Activated CD4-positive, alpha-beta memory T cell treated with anti-CD3 and anti-CD28 coated beads for 36 hours (primary cell): Measurements from ENCODE around the gene TRIM71. TPM values are rescaled to one million over a fixed set of nuclear protein-coding genes. Genes with fewer than 3 reads are reported as not detected.

Experiments
- CTCF ChIA-PET: fragments of 350-600 bp; sonication (Branson Sonifier 250); formaldehyde crosslinking; loops from one replicate; lab custom pipeline; 2021; ENCODE audit warnings: antibody characterized with exemption, inconsistent platforms; lab: Charles Lee
- POLR2A ChIA-PET: fragments of 350-600 bp; sonication (Branson Sonifier 250); formaldehyde crosslinking; loops from one replicate; lab custom pipeline; 2021; ENCODE audit warnings: antibody characterized with exemption; lab: Charles Lee
- DNase-seq: peaks from one replicate; pipeline ENCODE4 v3.0.0-alpha.2; 2020
- H3K27ac Mint-ChIP-seq: one replicate; pipeline ENCODE4 v1.8.0; 2021; ENCODE audit warnings: mixed read lengths
- H3K27me3 Mint-ChIP-seq: one replicate; pipeline ENCODE4 v1.8.0; 2021; ENCODE audit warnings: mixed read lengths
- H3K36me3 Mint-ChIP-seq: one replicate; pipeline ENCODE4 v1.8.0; 2021; ENCODE audit warnings: mixed read lengths
- H3K4me1 Mint-ChIP-seq: one replicate; pipeline ENCODE4 v1.8.0; 2021; ENCODE audit warnings: low read depth, mixed read lengths
- H3K4me3 Mint-ChIP-seq: one replicate; pipeline ENCODE4 v1.8.0; 2021; ENCODE audit warnings: mild to moderate bottlenecking, mixed read lengths
- H3K9me3 Mint-ChIP-seq: one replicate; pipeline ENCODE4 v1.8.0; 2021; ENCODE audit warnings: mixed read lengths
- intact Hi-C: fragments of 100-400 bp; cut with micrococcal nuclease; formaldehyde crosslinking; loops from one replicate; pipeline ENCODE4 v1.15.1; 2023
- total RNA-seq, 2 experiments: library from RNA; stranded (reverse); gene quantifications; one replicate each; pipeline ENCODE4 v1.2.3, GENCODE V29; 2021

The TRIM71 gene
- total RNA-seq, 2 experiments from 2014 or later: 0.02 TPM

DNA sequence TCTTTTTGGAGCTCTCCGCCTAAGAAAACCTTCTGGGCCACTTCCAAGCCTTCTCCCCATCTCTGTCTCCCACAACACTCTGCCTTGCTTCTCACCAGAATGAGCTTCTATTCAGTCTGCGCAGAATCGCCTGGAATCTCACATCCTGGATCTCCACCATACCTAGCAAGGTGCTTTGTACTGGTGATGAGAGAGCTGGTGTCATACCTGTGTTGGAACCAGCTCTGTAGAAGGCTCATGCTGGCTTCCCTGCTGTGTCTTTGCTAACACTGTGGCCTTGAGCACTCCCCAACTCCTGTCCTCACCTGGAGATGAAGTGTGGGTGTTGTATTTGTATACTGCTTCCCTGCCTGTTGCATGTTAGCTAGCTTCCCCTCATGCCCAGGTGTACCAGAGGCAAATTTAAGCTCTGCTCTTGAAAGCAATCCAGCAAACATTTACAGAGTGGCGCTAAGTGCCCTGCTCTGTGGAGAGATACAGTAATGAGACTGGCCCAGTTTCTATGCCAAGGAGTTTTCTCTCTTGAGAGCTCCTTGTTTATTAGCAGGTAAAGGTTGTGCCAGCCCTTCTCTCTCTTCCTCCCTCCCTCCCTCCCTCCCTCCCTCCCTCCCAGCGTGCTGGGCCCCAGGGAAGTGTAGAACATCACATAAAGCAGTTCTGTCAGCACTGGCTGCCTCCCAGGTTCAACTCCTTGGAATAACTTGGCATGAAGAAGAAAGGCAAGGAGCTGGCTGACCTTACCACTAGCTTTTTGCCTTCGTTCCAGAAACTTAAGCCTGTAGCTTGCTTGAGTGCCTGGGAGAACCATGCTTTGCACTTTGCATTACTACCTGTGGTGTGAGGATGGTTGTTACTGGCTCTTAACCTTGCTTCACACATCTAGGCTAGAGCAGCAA is 54.9 kb downstream of the TRIM71 start:
- peaks cover 4% of the 10 kb centered on the region for H3K4me1 Mint-ChIP-seq
- no peak overlapping the region for H3K4me3 Mint-ChIP-seq
- ChIA-PET CTCF (interaction anchor here (0.6 to 1.5 kb wide), 2 partner anchors 11 to 69 kb away, joined by 3 to 4 read pairs; no protein-coding TSS in a partner anchor), POLR2A (no interaction called here)
- no peaks in the 10 kb centered on the region for H3K9me3 Mint-ChIP-seq
- DNase-seq: no peak
- no peak overlapping the region for H3K27ac Mint-ChIP-seq
- peaks cover 14% of the 10 kb centered on the region for H3K27me3 Mint-ChIP-seq
- no peaks in the 10 kb centered on the region for H3K36me3 Mint-ChIP-seq
- intact Hi-C loops: no loop called here

DNA sequence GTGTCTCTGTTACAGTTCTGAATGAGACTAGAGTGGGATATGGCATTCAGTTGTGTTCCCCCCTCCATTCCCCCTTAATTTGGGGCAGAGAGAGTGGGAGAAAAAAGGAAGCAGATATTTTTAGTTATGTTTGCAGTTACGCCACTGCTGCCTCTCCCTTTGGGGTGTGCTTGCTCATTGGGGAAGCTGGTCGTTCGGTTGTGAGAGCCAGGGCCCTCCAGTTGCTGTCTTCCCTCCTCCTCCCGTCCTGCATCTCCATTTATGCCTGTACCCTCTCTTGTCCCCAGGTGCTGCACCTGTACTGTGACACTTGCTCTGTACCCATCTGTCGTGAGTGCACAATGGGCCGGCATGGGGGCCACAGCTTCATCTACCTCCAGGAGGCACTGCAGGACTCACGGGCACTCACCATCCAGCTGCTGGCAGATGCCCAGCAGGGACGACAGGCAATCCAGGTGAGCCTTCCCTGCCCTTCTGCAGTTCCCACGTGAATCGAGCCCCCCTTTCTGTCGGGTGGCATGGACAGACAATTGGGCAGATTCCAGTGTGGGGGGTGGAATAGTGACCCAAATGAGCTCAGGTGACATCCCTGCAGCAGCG is 55.8 kb downstream of the TRIM71 start:
- intact Hi-C loops: no loop called here
- no peaks in the 10 kb centered on the region for H3K36me3 Mint-ChIP-seq
- peaks cover 4% of the 10 kb centered on the region for H3K4me1 Mint-ChIP-seq
- ChIA-PET POLR2A (no interaction called here), CTCF (no interaction called here)
- H3K4me3 Mint-ChIP-seq: no peak overlapping the region
- no peak overlapping the region for H3K27ac Mint-ChIP-seq
- H3K9me3 Mint-ChIP-seq: no peaks in the 10 kb centered on the region
- no peak for DNase-seq
- peaks cover 18% of the 10 kb centered on the region for H3K27me3 Mint-ChIP-seq

- Mint-ChIP-seq H3K9me3 (no peaks in the 10 kb centered on the region), H3K4me1 (peaks cover 4% of the 10 kb centered on the region), H3K27me3 (peaks cover 27% of the 10 kb centered on the region), H3K36me3 (no peaks in the 10 kb centered on the region), H3K27ac (no peak overlapping the region), H3K4me3 (no peak overlapping the region)
- ChIA-PET POLR2A (no interaction called here), CTCF (no interaction called here)
- DNase-seq: no peak
- intact Hi-C loops: no loop called here
These were observed 59.1 kb downstream of the TRIM71 start for GRCh38 chr3:32876920-32877319.

GRCh38 chr3:32877598-32877997 is 59.8 kb downstream of the TRIM71 start:
- Mint-ChIP-seq H3K4me1 (peaks cover 5% of the 10 kb centered on the region), H3K27ac (no peak overlapping the region), H3K36me3 (no peaks in the 10 kb centered on the region), H3K9me3 (no peaks in the 10 kb centered on the region), H3K4me3 (no peak overlapping the region), H3K27me3 (peaks cover 25% of the 10 kb centered on the region)
- intact Hi-C loops: no loop called here
- ChIA-PET POLR2A (no interaction called here), CTCF (interaction anchor here (0.8 kb wide), 1 partner anchor 96 kb away, joined by 3 read pairs; no protein-coding TSS in a partner anchor)
- no peak for DNase-seq

GRCh38 chr3:32880225-32880624 is 62.4 kb downstream of the TRIM71 start:
- intact Hi-C loops: loop anchor here (5.0 kb wide), 1 partner anchor 63 kb away; the partner anchor contains the start of gene TRIM71

DNA sequence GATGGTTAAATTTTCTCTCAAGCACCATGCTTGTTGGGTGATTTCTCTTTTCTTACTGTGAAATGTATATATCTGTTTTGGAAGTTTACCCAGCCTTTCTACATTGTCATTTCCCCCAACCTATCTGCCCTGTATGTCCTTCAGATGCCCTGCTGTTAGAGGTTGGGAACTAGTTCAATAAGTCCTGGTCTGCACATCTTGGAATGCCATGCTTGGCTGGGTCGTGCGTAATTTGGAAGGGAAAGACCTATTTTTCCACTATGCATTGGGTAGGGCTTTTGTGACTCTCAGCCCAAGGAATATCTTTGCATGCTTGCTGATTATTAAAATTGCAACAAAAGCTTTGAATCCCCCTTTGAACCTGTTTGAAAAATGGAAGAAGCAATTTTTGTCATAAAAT is 63.8 kb downstream of the TRIM71 start:
- H3K9me3 Mint-ChIP-seq: no peaks in the 10 kb centered on the region
- no peak overlapping the region for H3K27ac Mint-ChIP-seq
- no peak for DNase-seq
- H3K4me1 Mint-ChIP-seq: peaks cover 11% of the 10 kb centered on the region
- H3K27me3 Mint-ChIP-seq: peaks cover 27% of the 10 kb centered on the region
- CTCF ChIA-PET: interaction anchor here (1.4 kb wide), 1 partner anchor 21 kb away, joined by 5 read pairs; no protein-coding TSS in a partner anchor
- POLR2A ChIA-PET: no interaction called here
- no peaks in the 10 kb centered on the region for H3K36me3 Mint-ChIP-seq
- intact Hi-C loops: loop anchor here (5.0 kb wide), 1 partner anchor 64 kb away; the partner anchor contains the start of gene TRIM71
- no peak overlapping the region for H3K4me3 Mint-ChIP-seq

More at GRCh38 chr3:32880225-32880624, 62.4 kb downstream of the TRIM71 start:
- no peak overlapping the region for H3K27ac Mint-ChIP-seq
- no peaks in the 10 kb centered on the region for H3K9me3 Mint-ChIP-seq
- H3K4me3 Mint-ChIP-seq: no peak overlapping the region
- peaks cover 15% of the 10 kb centered on the region for H3K4me1 Mint-ChIP-seq
- no peaks in the 10 kb centered on the region for H3K36me3 Mint-ChIP-seq
- POLR2A ChIA-PET: no interaction called here
- H3K27me3 Mint-ChIP-seq: peaks cover 30% of the 10 kb centered on the region
- DNase-seq: no peak
- CTCF ChIA-PET: no interaction called here

DNA sequence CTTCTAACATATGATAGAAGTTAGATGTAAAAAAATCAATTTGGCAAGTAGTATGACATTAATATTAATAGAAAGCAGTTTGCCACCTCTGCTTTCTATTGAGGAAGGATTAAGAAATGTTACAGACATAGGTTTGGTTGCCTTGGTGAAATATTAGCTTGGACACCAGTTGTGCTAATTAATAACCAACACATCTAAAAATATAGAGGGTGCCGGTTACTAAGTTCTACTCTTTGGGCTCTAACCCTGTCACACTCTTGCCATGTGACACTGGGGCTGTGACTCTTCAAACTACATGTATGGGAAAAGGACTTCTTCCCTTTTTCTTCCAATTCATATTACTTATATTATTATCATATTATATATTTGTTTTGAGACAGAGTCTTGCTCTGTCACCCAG is 64.4 kb downstream of the TRIM71 start:
- Mint-ChIP-seq H3K4me1 (peaks cover 11% of the 10 kb centered on the region), H3K27ac (no peak overlapping the region), H3K4me3 (no peak overlapping the region), H3K27me3 (peaks cover 26% of the 10 kb centered on the region), H3K9me3 (no peaks in the 10 kb centered on the region), H3K36me3 (no peaks in the 10 kb centered on the region)
- POLR2A ChIA-PET: no interaction called here
- no peak for DNase-seq
- intact Hi-C loops: loop anchor here (5.0 kb wide), 1 partner anchor 65 kb away; the partner anchor contains the start of gene TRIM71
- CTCF ChIA-PET: interaction anchor here (1.4 kb wide), 1 partner anchor 21 kb away, joined by 5 read pairs; no protein-coding TSS in a partner anchor

- peaks cover 11% of the 10 kb centered on the region for H3K4me1 Mint-ChIP-seq
- DNase-seq: peak; percentile 39
- no peak overlapping the region for H3K4me3 Mint-ChIP-seq
- intact Hi-C loops: loop anchor here (5.0 kb wide), 1 partner anchor 65 kb away; the partner anchor contains the start of gene TRIM71
- peaks cover 23% of the 10 kb centered on the region for H3K27me3 Mint-ChIP-seq
- POLR2A ChIA-PET: no interaction called here
- no peaks in the 10 kb centered on the region for H3K9me3 Mint-ChIP-seq
- no peak overlapping the region for H3K27ac Mint-ChIP-seq
- CTCF ChIA-PET: interaction anchor here (1.4 kb wide), 1 partner anchor 20 kb away, joined by 5 read pairs; no protein-coding TSS in a partner anchor
- H3K36me3 Mint-ChIP-seq: no peaks in the 10 kb centered on the region
These were observed 64.8 kb downstream of the TRIM71 start for GRCh38 chr3:32882603-32883025.

DNA sequence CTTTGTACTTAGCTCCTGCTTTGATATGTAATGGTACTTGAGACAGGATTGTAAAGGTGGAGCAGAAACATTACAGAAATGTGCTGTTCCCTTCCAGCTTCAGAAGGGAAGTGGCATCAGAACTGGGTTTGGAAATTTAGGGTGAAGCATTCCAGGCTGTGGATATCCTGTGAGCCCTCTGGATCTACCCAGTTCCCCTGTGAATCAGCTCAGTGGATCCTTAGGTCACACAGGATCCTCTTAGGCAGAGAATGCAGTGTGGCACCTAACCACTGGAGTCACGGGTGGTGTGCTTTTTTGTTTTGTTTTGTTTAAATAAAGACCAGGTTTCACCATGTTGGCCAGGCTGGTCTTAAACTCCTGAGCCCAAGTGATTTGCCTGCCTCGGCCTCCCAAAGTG is 66.0 kb downstream of the TRIM71 start:
- intact Hi-C loops: loop anchor here (5.0 kb wide), 1 partner anchor 67 kb away; the partner anchor contains the start of gene TRIM71
- no peaks in the 10 kb centered on the region for H3K9me3 Mint-ChIP-seq
- H3K4me3 Mint-ChIP-seq: no peak overlapping the region
- ChIA-PET CTCF (interaction anchor here (1.4 to 1.8 kb wide), 2 partner anchors 9 to 11 kb away, joined by 3 to 4 read pairs; no protein-coding TSS in a partner anchor), POLR2A (no interaction called here)
- peaks cover 19% of the 10 kb centered on the region for H3K27me3 Mint-ChIP-seq
- no peaks in the 10 kb centered on the region for H3K36me3 Mint-ChIP-seq
- no peak overlapping the region for H3K27ac Mint-ChIP-seq
- no peak for DNase-seq
- H3K4me1 Mint-ChIP-seq: peaks cover 11% of the 10 kb centered on the region

DNA sequence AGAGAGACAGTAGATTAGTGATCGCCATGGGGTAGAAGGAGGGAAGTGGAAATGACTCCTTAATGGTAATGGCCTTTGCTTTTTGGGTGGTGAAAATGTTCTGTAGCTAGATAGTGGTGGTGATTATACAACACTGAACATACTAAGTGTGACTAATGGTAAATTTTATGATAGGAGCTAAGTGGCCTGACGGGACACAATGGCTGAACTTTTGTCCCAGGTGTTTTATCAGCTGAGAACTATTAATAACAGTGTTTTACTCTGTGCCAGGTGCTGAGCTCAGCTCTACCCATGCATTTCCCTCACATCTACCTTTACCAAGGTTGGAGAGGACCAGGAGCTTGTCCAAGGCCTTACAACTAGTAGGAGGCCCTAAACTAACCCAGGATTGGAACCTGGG is 66.8 kb downstream of the TRIM71 start:
- intact Hi-C loops: loop anchor here (5.0 kb wide), 1 partner anchor 67 kb away; the partner anchor contains the start of gene TRIM71
- Mint-ChIP-seq H3K4me1 (peaks cover 11% of the 10 kb centered on the region), H3K4me3 (no peak overlapping the region), H3K27me3 (peaks cover 15% of the 10 kb centered on the region), H3K9me3 (no peaks in the 10 kb centered on the region), H3K36me3 (no peaks in the 10 kb centered on the region), H3K27ac (no peak overlapping the region)
- ChIA-PET POLR2A (no interaction called here), CTCF (interaction anchor here (1.0 to 1.8 kb wide), 5 partner anchors 9 to 101 kb away, joined by 3 to 4 read pairs (median 4); no protein-coding TSS in a partner anchor)
- DNase-seq: no peak

- ChIA-PET POLR2A (no interaction called here), CTCF (interaction anchor here (1.0 to 1.4 kb wide), 3 partner anchors 10 to 102 kb away, joined by 3 to 4 read pairs (median 4); no protein-coding TSS in a partner anchor)
- Mint-ChIP-seq H3K27ac (no peak overlapping the region), H3K9me3 (no peaks in the 10 kb centered on the region), H3K36me3 (no peaks in the 10 kb centered on the region), H3K27me3 (peaks cover 15% of the 10 kb centered on the region), H3K4me3 (no peak overlapping the region), H3K4me1 (peaks cover 11% of the 10 kb centered on the region)
- intact Hi-C loops: no loop called here
- no peak for DNase-seq
These were observed 67.6 kb downstream of the TRIM71 start for GRCh38 chr3:32885283-32885901.
